Keratinocyte (primary cell): ENCODE measurements around the gene SGCG. TPM values are rescaled to one million over a fixed set of nuclear protein-coding genes. Genes with fewer than 3 reads are reported as not detected.

Source experiments
- DNase-seq: peaks from one replicate; pipeline ENCODE4 v3.0.0-alpha.2; 2011; ENCODE audit warnings: low read depth, missing footprints, low spot score
- FAIRE-seq: peaks from 2 replicates; lab custom pipeline; 2011; peaks lifted over from hg19 to GRCh38; lab: Jason Lieb, UNC
- H2AFZ ChIP-seq: 2 replicates; pipeline ENCODE4 v1.6.0; 2012; ENCODE audit warnings: low read length, control low read depth, inconsistent platforms; ENCODE audit not compliant: control insufficient read depth
- H3K27ac ChIP-seq: 2 replicates; pipeline ENCODE4 v1.5.1; 2011; ENCODE audit warnings: low read length; ENCODE audit not compliant: control insufficient read depth, insufficient read depth
- H3K27me3 ChIP-seq: 3 replicates; pipeline ENCODE4 v1.6.0; 2011; ENCODE audit warnings: low read length; ENCODE audit not compliant: control insufficient read depth, insufficient read depth; ENCODE audit errors: extremely low read depth
- H3K36me3 ChIP-seq, 2 experiments: 2 replicates in 1 of 2; 3 replicates in 1 of 2; pipeline ENCODE4 v1.5.1; 2011; ENCODE audit warnings: low read length in 2 of 2, mild to moderate bottlenecking in 1 of 2; ENCODE audit not compliant: control insufficient read depth in 2 of 2, insufficient read depth in 2 of 2; ENCODE audit errors: extremely low read depth in 1 of 2
- H3K4me1 ChIP-seq: 3 replicates; pipeline ENCODE4 v1.5.1; 2011; ENCODE audit warnings: low read length; ENCODE audit not compliant: control insufficient read depth, insufficient read depth; ENCODE audit errors: extremely low read depth
- H3K4me2 ChIP-seq: 3 replicates; pipeline ENCODE4 v1.6.0; 2011; ENCODE audit warnings: low read depth, low read length; ENCODE audit not compliant: control insufficient read depth, insufficient read depth; ENCODE audit errors: extremely low read depth
- H3K4me3 ChIP-seq, 3 experiments: fragments of 200-600 bp in 1 of 3; sonication (generic) in 1 of 3; 2 replicates in 2 of 3; 3 replicates in 1 of 3; pipeline ENCODE4 v1.5.1; 2011 to 2016; ENCODE audit warnings: low read length in 3 of 3, mild to moderate bottlenecking in 3 of 3, control low read depth in 2 of 3, inconsistent platforms in 1 of 3, low read depth in 1 of 3, mixed read lengths in 1 of 3, mixed run types in 1 of 3, moderate library complexity in 1 of 3; ENCODE audit not compliant: control insufficient read depth in 2 of 3, insufficient read depth in 2 of 3; ENCODE audit errors: extremely low read depth in 1 of 3
- H3K79me2 ChIP-seq: 2 replicates; pipeline ENCODE4 v1.6.0; 2012; ENCODE audit warnings: low read length; ENCODE audit not compliant: control insufficient read depth, insufficient read depth
- H3K9ac ChIP-seq: 3 replicates; pipeline ENCODE4 v1.6.0; 2011; ENCODE audit warnings: low read length; ENCODE audit not compliant: control insufficient read depth, insufficient read depth; ENCODE audit errors: extremely low read depth
- H3K9me1 ChIP-seq: 3 replicates; pipeline ENCODE4 v1.6.0; 2011; ENCODE audit warnings: low read length; ENCODE audit not compliant: control insufficient read depth, insufficient read depth; ENCODE audit errors: extremely low read depth
- H3K9me3 ChIP-seq: 2 replicates; pipeline ENCODE4 v1.5.1; 2012; ENCODE audit warnings: low read depth, low read length; ENCODE audit not compliant: control insufficient read depth
- H4K20me1 ChIP-seq: 3 replicates; pipeline ENCODE4 v1.6.0; 2011; ENCODE audit warnings: low read length; ENCODE audit not compliant: control insufficient read depth, insufficient read depth; ENCODE audit errors: extremely low read depth
- CTCF ChIP-seq, 3 experiments: IDR thresholded peaks in 1 of 3; conservative IDR thresholded peaks in 1 of 3; optimal IDR thresholded peaks in 1 of 3; 2 replicates in 2 of 3; 3 replicates in 1 of 3; pipeline versions ENCODE3 to v1.5.1; 2011; ENCODE audit warnings: low read length in 3 of 3, mild to moderate bottlenecking in 3 of 3, moderate library complexity in 2 of 3, control low read depth in 1 of 3, inconsistent platforms in 1 of 3; ENCODE audit not compliant: insufficient read depth in 2 of 3; ENCODE audit errors: extremely low read depth in 1 of 3
- EZH2 ChIP-seq: IDR thresholded peaks from one replicate; pipeline ENCODE4 v1.6.1; 2012; ENCODE audit warnings: inconsistent platforms, mild to moderate bottlenecking, low read length, moderate library complexity
- dilution Hi-C: fragments of 300-500 bp; cut with MboI; formaldehyde crosslinking; loops from one replicate; pipeline ENCODE4 v1.7.0; 2020; ENCODE audit warnings: low sequenced_read_pairs; ENCODE audit not compliant: extremely low pct_ligation_motif_present
- polyA minus RNA-seq, 3 experiments: library from RNA; depleted of rRNA, polyadenylated mRNA; stranded (reverse); fragments of >200 nt; gene quantifications; 1 replicate in 1 of 3; 2 replicates in 1 of 3; 3 replicates in 1 of 3; pipeline ENCODE4 v1.2.3, GENCODE V29; 2011
- polyA plus RNA-seq, 5 experiments: library from polyadenylated mRNA; depleted of rRNA in 3 of 5; stranded (reverse) in 3 of 5; stranded (forward) in 1 of 5; unstranded in 1 of 5; fragments of >200 nt; gene quantifications; 1 replicate in 1 of 5; 2 replicates in 3 of 5; 3 replicates in 1 of 5; pipeline versions ENCODE4 v1.2.1 to v1.2.3, GENCODE V29; 2011 to 2012; ENCODE audit warnings: missing spikeins in 2 of 5, low read depth in 1 of 5, low replicate concordance in 1 of 5

The SGCG gene
- polyA plus RNA-seq (not detected in 3 replicates), polyA minus RNA-seq (not detected in 3 replicates)
- polyA plus RNA-seq (2011; ENCODE audit: low read depth) = not detected
- not detected in 2 replicates for polyA plus RNA-seq (2011; cell fraction: cytosol; rRNA removed)
- polyA plus RNA-seq (2011; cell fraction: nucleus; rRNA removed) = not detected in 2 replicates
- 0.23 TPM in 1 of 2 replicates, not detected in the other for polyA plus RNA-seq (2012; ENCODE audit: low replicate concordance)
- polyA minus RNA-seq (2011; cell fraction: cytosol; rRNA and poly(A)+ RNA removed) = not detected
- not detected in 2 replicates for polyA minus RNA-seq (2011; cell fraction: nucleus; rRNA and poly(A)+ RNA removed)

- H3K27me3 ChIP-seq = no peaks in the 10 kb centered on the region
- no peaks in the 10 kb centered on the region for H3K4me1 ChIP-seq
- FAIRE-seq (no peak), DNase-seq (no peak)
- no peak within 1 kb of the TSS for H3K4me3 ChIP-seq
- H3K79me2 ChIP-seq = no peaks in the 10 kb centered on the region
- no peaks in the 10 kb centered on the region for H3K9me3 ChIP-seq
- dilution Hi-C loops = no loop called here
- H3K4me2 ChIP-seq = no peak within 1 kb of the TSS
- no peaks in the 10 kb centered on the region for H3K36me3 ChIP-seq
- no peak for TF ChIP-seq CTCF (optimal IDR thresholded peaks at IDR 0.05 in 1 of 3, IDR thresholded peaks at IDR 0.05 in 1 of 3, conservative IDR thresholded peaks at IDR 0.05 in 1 of 3; ENCODE audit: extremely low read depth in 1 of 3, insufficient read depth in 2 of 3, low read length in 3 of 3)
- TF ChIP-seq EZH2 = no peak
- H2AFZ ChIP-seq = no peak within 1 kb of the TSS
- H3K27ac ChIP-seq = no peak within 1 kb of the TSS
- no peaks in the 10 kb centered on the region for H3K9me1 ChIP-seq
- no peaks in the 10 kb centered on the region for H4K20me1 ChIP-seq
- H3K9ac ChIP-seq = no peak within 1 kb of the TSS
Measured at GRCh38 chr13:23180711-23181110, at the start of gene SGCG. SGCG (plus strand) TSS chr13:23180979; CDS start chr13:23203695, 22,716 bp downstream.

GRCh38 chr13:23134542-23134941 lies 46.2 kb upstream of the SGCG start:
- DNase-seq (no peak), FAIRE-seq (no peak)
- H3K79me2 ChIP-seq = no peaks in the 10 kb centered on the region
- no peaks in the 10 kb centered on the region for H3K9me3 ChIP-seq
- no peaks in the 10 kb centered on the region for H3K4me1 ChIP-seq
- no peaks in the 10 kb centered on the region for H3K36me3 ChIP-seq
- H3K9ac ChIP-seq = no peak overlapping the region
- H3K9me1 ChIP-seq = no peaks in the 10 kb centered on the region
- dilution Hi-C loops = no loop called here
- TF ChIP-seq EZH2 (no peak), CTCF (optimal IDR thresholded peaks at IDR 0.05 in 1 of 3, IDR thresholded peaks at IDR 0.05 in 1 of 3, conservative IDR thresholded peaks at IDR 0.05 in 1 of 3; ENCODE audit: extremely low read depth in 1 of 3, insufficient read depth in 2 of 3, low read length in 3 of 3) (no peak)
- no peak overlapping the region for H3K4me2 ChIP-seq
- no peak overlapping the region for H2AFZ ChIP-seq
- no peak overlapping the region for H3K4me3 ChIP-seq
- no peak overlapping the region for H3K27ac ChIP-seq
- no peaks in the 10 kb centered on the region for H3K27me3 ChIP-seq
- H4K20me1 ChIP-seq = no peaks in the 10 kb centered on the region
